Heart right ventricle (tissue), 16 donors: ENCODE measurements around the gene NEDD4L. TPM values are rescaled to one million over a fixed set of nuclear protein-coding genes. Genes with fewer than 3 reads are reported as not detected.
A peak's percentile ranks its signal among the peaks of the same experiment; 100 is the strongest.

Experiments used
- ATAC-seq, 8 donors: fragments of 200-7000 bp; cut with Tn5 transposase; one replicate each; pipeline ENCODE4 v1.9.1; 2020; ENCODE audit warnings: mild to moderate bottlenecking in 8 of 8, moderate library complexity in 8 of 8, moderate number of reproducible peaks in 1 of 8
- DNase-seq, 2 donors: peaks; one replicate each; pipeline ENCODE4 v3.0.0-alpha.2; 2020
- H3K27ac ChIP-seq, 10 donors: fragments of 200-600 bp; sonication (generic) in 2 of 10; one replicate each; pipeline versions ENCODE4 v1.5.0 to v1.8.0; 2020 to 2022; ENCODE audit warnings: mild to moderate bottlenecking in 3 of 10
- H3K27me3 ChIP-seq, 7 donors: fragments of 200-600 bp; one replicate each; pipeline ENCODE4 v1.8.0; 2021 to 2022; ENCODE audit warnings: mild to moderate bottlenecking in 2 of 7
- H3K36me3 ChIP-seq, 9 donors: fragments of 200-600 bp; sonication (generic) in 1 of 9; one replicate each; pipeline versions ENCODE4 v1.5.0 to v1.8.0; 2020 to 2022; ENCODE audit warnings: mild to moderate bottlenecking in 2 of 9
- H3K4me1 ChIP-seq, 9 donors: fragments of 200-600 bp; sonication (generic) in 1 of 9; one replicate each; pipeline versions ENCODE4 v1.5.0 to v1.8.0; 2020 to 2022; ENCODE audit warnings: mild to moderate bottlenecking in 4 of 9
- H3K4me3 ChIP-seq, 10 donors: fragments of 200-600 bp; sonication (generic) in 2 of 10; one replicate each; pipeline versions ENCODE4 v1.5.0 to v1.8.0; 2020 to 2022; ENCODE audit warnings: mild to moderate bottlenecking in 7 of 10, moderate library complexity in 2 of 10
- H3K9me3 ChIP-seq, 11 donors: fragments of 200-600 bp in 10 of 11; sonication (generic) in 2 of 11; one replicate each; pipeline versions ENCODE4 v1.5.0 to v1.8.0; 2013 to 2022; ENCODE audit warnings: mild to moderate bottlenecking in 2 of 11, control low read depth in 1 of 11, moderate library complexity in 1 of 11
- CTCF ChIP-seq, 9 donors: fragments of 200-600 bp; sonication (generic) in 2 of 9; IDR thresholded peaks; one replicate each; pipeline versions ENCODE4 v1.5.0 to v1.8.0; 2021 to 2022; ENCODE audit warnings: antibody characterized with exemption in 9 of 9, mild to moderate bottlenecking in 5 of 9, moderate library complexity in 1 of 9
- WGBS, 2 donors: extraction: QIAGEN DNeasy Blood & Tissue Kit; methylation state at CpG; one replicate each; pipeline ENCODE4 v1.1.7; 2013; ENCODE audit warnings: inconsistent platforms in 1 of 2; 5-methylcytosine and 5-hydroxymethylcytosine counted together
- intact Hi-C, 10 donors: fragments of 100-400 bp; cut with DNase I; formaldehyde crosslinking; loops; one replicate each; pipeline versions ENCODE4 v1.11.1 to v1.14.2; 2022
- polyA plus RNA-seq, 2 donors: library from polyadenylated mRNA; stranded (reverse); fragments of 200-250 nt; gene quantifications; one replicate each; pipeline ENCODE4 v1.2.3, GENCODE V29; 2013
- total RNA-seq, 10 donors: library from RNA; stranded (reverse); fragmentation: NEBNext Ultra II Directional in 3 of 10; extraction: Animal tissue kit (Norgen Biotek cat#: 25700) in 3 of 10; gene quantifications; one replicate each; pipeline versions ENCODE4 v1.2.1 to v1.2.4, GENCODE V29; 2021 to 2023
- donor health status: Arrhythmogenic right ventricular cardiomyopathy.
- donor health status: ischemic (EF 13 %, LVEDD 7.1; RV severe dilation, severe dysfunction).
- donor health status: healthy with polysubstance abuse.
- donor health status: DM: no; HTN: yes; CAD: no.
- donor health status: DM: no; HTN: no; CAD: no.
- donor health status: ischemic (EF 25% LVEDD 6.9; RV normal size, moderate dysfunction).
- donor health status: ischemic (EF 25% LVEDD 5.7; RV mildly dilated, moderate dysfunction).
- donor health status: healthy.
- donor health status: DM: yes; HTN: yes; CAD: no.
- donor health status: Ischemic cardiomyopathy.
- donor health status: ischemic (EF 35%, LVEDD 5.7; RV mildly dilated, moderate dysfunction).
- donor health status: nonischemic (EF 11% LVEDD 7.7; RV severe dilation, severe dysfunction).
- donor health status: DM: yes; HTN: yes; CAD: no.
- donor health status: PGD.
- donor health status: ischemic (EF 29% LVEDD 5.4; RV normal size, mild dysfunction).
- donor health status: nonischemic (EF 23%, LVEDD 6.1; RV moderate dilation, normal function).

The NEDD4L gene
- total and polyA plus RNA-seq, 12 donors = 9.6 to 67.1 (median 49.4) TPM

- peaks cover 0 to 16% (median 4%) of the 10 kb centered on the region in 9 donors for H3K4me1 ChIP-seq
- 90% methylated on average over 1 of the region's 1 CpG for WGBS, 2 donors
- no peaks in the 10 kb centered on the region for H3K36me3 ChIP-seq
- intact Hi-C loops = no loop called here
- DNase-seq = no peak
- no peaks in the 10 kb centered on the region for H3K9me3 ChIP-seq
- no peak overlapping the region for H3K4me3 ChIP-seq
- no peak for ATAC-seq
- H3K27ac ChIP-seq = no peak overlapping the region
- no peaks in the 10 kb centered on the region for H3K27me3 ChIP-seq
- TF ChIP-seq CTCF (IDR thresholded peaks at IDR 0.05) = no peak
These were observed 52.6 kb downstream of the NEDD4L start for GRCh38 chr18:58096658-58097057.

- TF ChIP-seq CTCF (IDR thresholded peaks at IDR 0.05) = no peak
- whole genome bisulfite sequencing, 2 donors = 58 to 59% methylated on average over 8 of the region's 8 CpGs
- peak in 4 of 8 donors; percentile 33 to 67 (median 50) for ATAC-seq
These were observed 53.3 kb downstream of the NEDD4L start for GRCh38 chr18:58097121-58097906.

GRCh38 chr18:58097907-58098166 is 53.8 kb downstream of the NEDD4L start:
- 90 to 92% methylated on average over 5 of the region's 5 CpGs for WGBS, 2 donors
- intact Hi-C loops = no loop called here
- H3K9me3 ChIP-seq = no peaks in the 10 kb centered on the region
- no peak overlapping the region for H3K27ac ChIP-seq
- DNase-seq (no peak), ATAC-seq (no peak)
- TF ChIP-seq CTCF (IDR thresholded peaks at IDR 0.05) = no peak
- peaks cover 0 to 16% (median 4%) of the 10 kb centered on the region in 9 donors for H3K4me1 ChIP-seq
- H3K27me3 ChIP-seq = no peaks in the 10 kb centered on the region
- no peak overlapping the region for H3K4me3 ChIP-seq
- no peaks in the 10 kb centered on the region for H3K36me3 ChIP-seq

More at GRCh38 chr18:58097121-58097906, 53.3 kb downstream of the NEDD4L start:
- no peak overlapping the region for H3K27ac ChIP-seq
- no peaks in the 10 kb centered on the region for H3K9me3 ChIP-seq
- no peak overlapping the region for H3K4me3 ChIP-seq
- peaks cover 0 to 16% (median 4%) of the 10 kb centered on the region in 9 donors for H3K4me1 ChIP-seq
- intact Hi-C loops = no loop called here
- no peaks in the 10 kb centered on the region for H3K27me3 ChIP-seq
- no peaks in the 10 kb centered on the region for H3K36me3 ChIP-seq
- DNase-seq = no peak

- Histone ChIP-seq H3K27ac (no peak overlapping the region), H3K27me3 (no peaks in the 10 kb centered on the region), H3K4me1 (peaks cover 0 to 16% (median 4%) of the 10 kb centered on the region in 9 donors), H3K9me3 (no peaks in the 10 kb centered on the region), H3K36me3 (no peaks in the 10 kb centered on the region), H3K4me3 (no peak overlapping the region)
- no peak for TF ChIP-seq CTCF (IDR thresholded peaks at IDR 0.05)
- intact Hi-C loops = no loop called here
- DNase-seq (no peak), ATAC-seq (no peak)
- WGBS, 2 donors = 91 to 98% methylated on average over 3 of the region's 3 CpGs
These were observed 54.7 kb downstream of the NEDD4L start for GRCh38 chr18:58098706-58099105.
